ENCODE data around the gene TMEM26.

- TF ChIP-seq CTCF (IDR thresholded peaks at IDR 0.05) (no peak), EZH2 (IDR thresholded peaks at IDR 0.05) (no peak), EZH2phosphoT487 (IDR thresholded peaks at IDR 0.05) (no peak)
Observed at GRCh38 chr10:61465171-61465496, 12.0 kb upstream of the TMEM26 start.

Measured in neural progenitor cell (in vitro differentiated cells).